HL-60 (cell line): ENCODE data around the gene RPL32.

Experiments
- DNase-seq, 2 experiments: peaks; one replicate each; pipeline ENCODE4 v3.0.0-alpha.2; 2010 to 2020; ENCODE audit warnings: low read depth in 1 of 2, low spot score in 1 of 2
- H3K27ac ChIP-seq: fragments of 250-450 bp; sonication (Bioruptor Pico); replicated peaks from 2 replicates; pipeline ENCODE4 v1.5.1; 2020; ENCODE audit warnings: mild to moderate bottlenecking, moderate library complexity
- H3K27me3 ChIP-seq: fragments of 250-450 bp; sonication (Bioruptor Pico); 2 replicates; pipeline ENCODE4 v1.5.1; 2021; ENCODE audit warnings: mild to moderate bottlenecking, moderate library complexity; ENCODE audit not compliant: insufficient read depth, poor library complexity, severe bottlenecking
- H3K4me3 ChIP-seq: replicated peaks from 2 replicates; pipeline ENCODE4 v1.5.1; 2011; ENCODE audit warnings: mild to moderate bottlenecking, control low read depth, low read length; ENCODE audit not compliant: insufficient read depth
- CTCF ChIP-seq: IDR thresholded peaks from one replicate; pipeline ENCODE4 v1.5.1; 2011; ENCODE audit warnings: low read length, control low read depth, inconsistent platforms; ENCODE audit not compliant: insufficient read depth
- GABPA ChIP-seq: IDR thresholded peaks from 2 replicates; pipeline ENCODE4 v1.6.1; 2012; ENCODE audit warnings: low read depth
- POLR2AphosphoS5 ChIP-seq: IDR thresholded peaks from 2 replicates; pipeline ENCODE4 v1.6.1; 2012; ENCODE audit warnings: low read depth
- REST ChIP-seq: IDR thresholded peaks from 2 replicates; pipeline ENCODE4 v1.6.1; 2012; ENCODE audit warnings: low read depth; ENCODE audit not compliant: insufficient replicate concordance
- SPI1 ChIP-seq: IDR thresholded peaks from 2 replicates; pipeline ENCODE4 v1.6.1; 2012; ENCODE audit warnings: low read depth, mild to moderate bottlenecking, borderline replicate concordance

RPL32 gene

GRCh38 chr3:12835052-12835665, 6.2 kb downstream of the RPL32 start:
- H3K27ac ChIP-seq = no peak overlapping the region
- H3K27me3 ChIP-seq = no peaks in the 10 kb centered on the region
- TF ChIP-seq REST = no peak
- TF ChIP-seq SPI1 = no peak
- TF ChIP-seq GABPA = no peak
- TF ChIP-seq POLR2AphosphoS5 = no peak; the same call in 1 of the 2 replicates
- TF ChIP-seq CTCF = no peak
- DNase-seq = no peak
- no peak overlapping the region for H3K4me3 ChIP-seq

GRCh38 chr3:12833222-12834161, 7.9 kb downstream of the RPL32 start:
- Histone ChIP-seq H3K27me3 (no peaks in the 10 kb centered on the region), H3K27ac (no peak overlapping the region), H3K4me3 (no peak overlapping the region)
- no peak for DNase-seq
- TF ChIP-seq GABPA (no peak), POLR2AphosphoS5 (peak; percentile 63; the same call in 1 of the 2 replicates)

- Histone ChIP-seq H3K27me3 (no peaks in the 10 kb centered on the region), H3K4me3 (no peak overlapping the region), H3K27ac (no peak overlapping the region)
- TF ChIP-seq REST (no peak), POLR2AphosphoS5 (no peak; the same call in none of the 2 replicates), SPI1 (no peak), GABPA (no peak), CTCF (no peak)
- DNase-seq = no peak
Observed at GRCh38 chr3:12832350-12833221, 8.8 kb downstream of the RPL32 start.
